K562 (cell line): ENCODE data around the gene NLGN2. TPM values are rescaled to one million over a fixed set of nuclear protein-coding genes. Genes with fewer than 3 reads are reported as not detected.

Source experiments
- ATAC-seq: fragments of 200-7000 bp; cut with Tn5 transposase; 3 replicates; pipeline ENCODE4 v1.9.1; 2020; ENCODE audit warnings: moderate library complexity
- BruUV-seq: library from RNA; stranded (reverse); fragments of 400-500 nt; replicated peaks from 2 replicates; lab custom pipeline; 2021; lab: Mats Ljungman, UMichigan
- CTCF ChIA-PET: fragments of 300-600 bp; formaldehyde crosslinking; extraction: SDS; loops from one replicate; lab custom pipeline; 2021; ENCODE audit warnings: low intra/inter-chr PET ratio; lab: Yijun Ruan, JAX
- POLR2A ChIA-PET: fragments of 300-600, 350-650 bp; sonication (Branson Sonifier 250); formaldehyde crosslinking; extraction: SDS; loops from one replicate; lab custom pipeline; 2021; ENCODE audit warnings: antibody characterized with exemption, inconsistent platforms; lab: Yijun Ruan, JAX
- DNase-seq, 4 experiments: peaks; one replicate each; pipeline versions ENCODE4 v3.0.0 to v3.0.0-alpha.2; 2011 to 2018; ENCODE audit warnings: low spot score in 3 of 4, mixed read lengths in 3 of 4; ENCODE audit errors: extremely low read depth in 1 of 4
- FAIRE-seq: peaks from 2 replicates; lab custom pipeline; 2011; peaks lifted over from hg19 to GRCh38; lab: Jason Lieb, UNC
- H2AFZ ChIP-seq: 2 replicates; pipeline ENCODE4 v1.6.0; 2011; ENCODE audit warnings: low read depth, low read length, control low read depth, inconsistent platforms
- H3K27ac ChIP-seq: fragments of 200-600 bp; 3 replicates; pipeline ENCODE4 v1.8.0; 2011; ENCODE audit warnings: low read depth, mild to moderate bottlenecking, control low read depth, inconsistent platforms, low read length, moderate library complexity, mixed read lengths; ENCODE audit errors: extremely low read depth
- H3K27me3 ChIP-seq, 2 experiments: fragments of 300-600 bp in 1 of 2; 2 replicates in 1 of 2; 3 replicates in 1 of 2; pipeline versions ENCODE4 v1.6.0 to v1.8.0; 2011; ENCODE audit warnings: inconsistent platforms in 2 of 2, low read length in 2 of 2, mild to moderate bottlenecking in 1 of 2, mixed read lengths in 1 of 2, moderate library complexity in 1 of 2; ENCODE audit not compliant: control insufficient read depth in 2 of 2, insufficient read depth in 2 of 2
- H3K36me3 ChIP-seq: fragments of 300-600 bp; 3 replicates; pipeline ENCODE4 v1.8.0; 2011; ENCODE audit warnings: mild to moderate bottlenecking, low read length, inconsistent platforms; ENCODE audit not compliant: control insufficient read depth, insufficient read depth
- H3K4me1 ChIP-seq, 2 experiments: fragments of 200-600 bp in 1 of 2; replicated peaks in 1 of 2; 2 replicates in 1 of 2; 3 replicates in 1 of 2; pipeline versions ENCODE4 v1.5.1 to v1.8.0; 2011; ENCODE audit warnings: inconsistent platforms in 2 of 2, low read length in 2 of 2, mild to moderate bottlenecking in 1 of 2, mixed read lengths in 1 of 2, moderate library complexity in 1 of 2; ENCODE audit not compliant: control insufficient read depth in 2 of 2, insufficient read depth in 2 of 2
- H3K4me2 ChIP-seq: 2 replicates; pipeline ENCODE4 v1.6.1; 2011; ENCODE audit warnings: low read length, control low read depth, inconsistent platforms, mixed read lengths; ENCODE audit not compliant: insufficient read depth
- H3K4me3 ChIP-seq: fragments of 200-600 bp; sonication (generic), shearing (Covaris generic); 2 replicates; pipeline ENCODE4 v1.5.1; 2016; ENCODE audit warnings: control low read depth, inconsistent platforms
- H3K79me2 ChIP-seq: fragments of 200-600 bp; 3 replicates; pipeline ENCODE4 v1.8.0; 2011; ENCODE audit warnings: low read length, inconsistent platforms; ENCODE audit not compliant: control insufficient read depth, insufficient read depth
- H3K9ac ChIP-seq, 2 experiments: 2 replicates each; pipeline versions ENCODE4 v1.6.0 to v1.6.1; 2011; ENCODE audit warnings: low read depth in 2 of 2, low read length in 2 of 2, control low read depth in 1 of 2, inconsistent platforms in 1 of 2, mild to moderate bottlenecking in 1 of 2, mixed read lengths in 1 of 2; ENCODE audit not compliant: insufficient read depth in 1 of 2
- H3K9me1 ChIP-seq: one replicate; pipeline ENCODE4 v1.6.0; 2011; ENCODE audit warnings: inconsistent platforms, mild to moderate bottlenecking, low read length, moderate library complexity; ENCODE audit not compliant: control insufficient read depth, insufficient read depth
- H3K9me3 ChIP-seq: replicated peaks from 2 replicates; pipeline ENCODE4 v1.5.1; 2011; ENCODE audit warnings: low read depth, low read length, inconsistent platforms; ENCODE audit not compliant: control insufficient read depth, insufficient read depth
- H4K20me1 ChIP-seq: replicated peaks from 2 replicates; pipeline ENCODE4 v1.6.1; 2011; ENCODE audit warnings: low read length, inconsistent platforms, mixed read lengths; ENCODE audit not compliant: control insufficient read depth, insufficient read depth
- RFX7 ChIP-seq: fragments of 250-450 bp; sonication (Bioruptor Pico); IDR thresholded peaks from 2 replicates; pipeline ENCODE4 v1.5.1; 2021; ENCODE audit warnings: mild to moderate bottlenecking
- ZNF165 ChIP-seq: fragments of 250-450 bp; sonication (Bioruptor Pico); IDR thresholded peaks from 2 replicates; pipeline ENCODE4 v1.4.0; 2020; ENCODE audit warnings: borderline replicate concordance
- ZNF785 ChIP-seq: fragments of 250-450 bp; sonication (Bioruptor Pico); IDR thresholded peaks from 2 replicates; pipeline ENCODE4 v1.4.0; 2020; ENCODE audit warnings: mild to moderate bottlenecking
- WGBS: fragments of 100-300 bp; shearing (Covaris generic); methylation state at CpG from one replicate; pipeline ENCODE4 v1.1.6; 2016; ENCODE audit warnings: low coverage, mixed read lengths; ENCODE audit not compliant: insufficient coverage; ENCODE audit errors: missing lambda C conversion rate; 5-methylcytosine and 5-hydroxymethylcytosine counted together
- in situ Hi-C: fragments of 300-500 bp; cut with MboI; formaldehyde crosslinking; loops from 4 replicates; pipeline ENCODE4 v1.15.0; 2018; ENCODE audit warnings: inconsistent platforms, mixed read lengths
- intact Hi-C: fragments of 100-400 bp; cut with micrococcal nuclease; formaldehyde crosslinking; loops from 2 replicates; pipeline ENCODE4 v1.14.2; 2022
- polyA plus RNA-seq, 8 experiments: library from polyadenylated mRNA; depleted of rRNA in 4 of 8; stranded (reverse) in 5 of 8; unstranded in 3 of 8; fragments of >200 nt; fragmentation: Nextera tagmentation in 2 of 8; fragmentation: Illumina TruSeq in 1 of 8; extraction: Ambion mirVana in 2 of 8; extraction: Trizol in 1 of 8; gene quantifications; 2 replicates each; pipeline versions ENCODE4 v1.2.1 to v1.2.3, GENCODE V29; 2011 to 2014; ENCODE audit warnings: inconsistent platforms in 1 of 8, missing spikeins in 1 of 8
- total RNA-seq, 7 experiments: library from RNA; depleted of rRNA in 6 of 7; stranded (reverse); fragments of >200 nt in 6 of 7; fragmentation: Illumina TruSeq in 2 of 7; extraction: Trizol in 2 of 7; gene quantifications; 2 replicates each; pipeline versions ENCODE4 v1.2.1 to v1.2.3, GENCODE V29; 2011 to 2021; ENCODE audit warnings: low replicate concordance in 1 of 7

Gene NLGN2
- total and polyA plus RNA-seq, 9 of the 15 experiments (the other 6 are each of a cell fraction or from before 2014, with no cell fraction given), result 0.11 to 7.8 (median 0.77) TPM

DNA sequence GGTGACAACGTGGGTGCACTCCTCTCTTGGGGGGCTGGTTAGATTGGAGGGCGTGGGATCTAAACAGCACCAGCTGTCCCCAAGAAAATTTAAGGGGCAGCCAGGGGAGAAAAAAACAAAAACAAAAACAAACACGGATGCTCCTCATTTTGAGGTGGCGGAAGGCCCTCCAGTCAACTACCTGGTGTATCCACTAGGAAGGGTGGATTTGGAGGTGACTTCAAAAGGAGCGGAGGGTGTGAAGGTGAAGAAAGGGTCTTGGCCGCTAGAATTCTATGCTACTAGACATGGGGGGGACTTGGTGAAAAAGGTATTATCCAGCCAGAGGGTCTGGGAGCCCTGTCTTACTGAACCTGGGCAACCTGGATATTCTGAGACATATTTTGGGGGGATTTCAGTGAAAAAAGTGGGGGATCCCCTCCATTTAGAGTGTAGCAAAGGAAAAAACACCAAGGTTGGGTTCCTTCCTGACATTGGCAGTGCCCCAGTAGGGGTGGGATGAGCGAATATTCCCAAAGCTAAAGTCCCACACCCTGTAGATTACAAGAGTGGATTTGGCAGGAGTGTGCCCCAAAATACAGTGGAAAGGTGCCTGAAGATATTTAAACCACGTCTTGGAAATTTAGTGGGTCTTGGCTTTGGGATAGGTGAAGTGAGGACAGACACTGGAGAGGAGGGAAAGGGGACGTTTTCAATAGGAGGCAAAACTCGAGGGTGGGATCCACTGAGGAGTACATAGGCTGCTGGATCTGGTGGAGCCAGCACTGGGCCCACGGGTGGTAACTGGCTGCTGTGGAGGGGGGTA, 31.2 kb downstream of the NLGN2 start:
- Histone ChIP-seq H3K36me3 (no peaks in the 10 kb centered on the region), H3K27ac (no peak overlapping the region), H3K27me3 (no peaks in the 10 kb centered on the region), H3K4me3 (peak overlapping the region; percentile 52), H3K9me1 (peaks cover 3% of the 10 kb centered on the region), H3K4me2 (peak overlapping the region; percentile 76), H3K9ac (peak overlapping the region; percentile 68 to 92; a peak in 3 of 4 replicates), H3K79me2 (peaks cover 7% of the 10 kb centered on the region; the same call in 2 of the 3 replicates), H3K4me1 (peaks cover 20 to 69% of the 10 kb centered on the region in 2 experiments; a peak in 4 of 5 replicates), H2AFZ (peak overlapping the region; percentile 89), H3K9me3 (no peaks in the 10 kb centered on the region), H4K20me1 (no peaks in the 10 kb centered on the region)
- FAIRE-seq, result no peak
- intact Hi-C loops, result loop anchor here (5.0 kb wide), 2 partner anchors 37 to 43 kb away; partner anchors contain the start of genes POLR2A, SLC35G6 and TMEM256
- in situ Hi-C loops, result no loop called here
- 64% methylated on average over 9 of the region's 11 CpGs for WGBS
- POLR2A ChIA-PET, result interaction anchor here (1.0 to 4.2 kb wide), 3 partner anchors 15 to 85 kb away, joined by 3 to 21 read pairs (median 3); partner anchors contain the start of gene POLR2A
- no peak for DNase-seq
- TSS peak; percentile 23 for BruUV-seq
- no peak for ATAC-seq
- CTCF ChIA-PET, result no interaction called here
- TF ChIP-seq RFX7 (CRISPR knock-in tag) (no peak), ZNF165 (CRISPR knock-in tag) (no peak), ZNF785 (CRISPR knock-in tag) (no peak)
